Activated effector memory CD4-positive, alpha-beta T cell treated with anti-CD3 and anti-CD28 coated beads, Interleukin-2, amount 50 U/mL, for 16 hours (primary cell): Measurements from ENCODE around the gene DNAI1.
"Not testable (repeated sequence)": the region's sequence is repeated elsewhere in the genome, so short reads cannot be mapped to it uniquely, and the experiment has no call there.

Experiments
- DNase-seq: peaks from one replicate; pipeline ENCODE4 v3.0.0-alpha.2; 2020

Gene DNAI1

GRCh38 chr9:34451135-34451534 is 7.5 kb upstream of the DNAI1 start:
- no peak for DNase-seq

- DNase-seq, result no peak
Measured at GRCh38 chr9:34451545-34451944, 7.1 kb upstream of the DNAI1 start.

GRCh38 chr9:34452568-34452967 is 6.0 kb upstream of the DNAI1 start:
- no peak for DNase-seq

GRCh38 chr9:34454571-34455065 is 4.0 kb upstream of the DNAI1 start:
- DNase-seq, result no peak

GRCh38 chr9:34456151-34456550 is 2.5 kb upstream of the DNAI1 start:
- no peak for DNase-seq

- no peak for DNase-seq
Measured at GRCh38 chr9:34456746-34457145, 1.9 kb upstream of the DNAI1 start.

GRCh38 chr9:34457266-34458012 is 1.2 kb upstream of the DNAI1 start:
- DNase-seq, result no peak

GRCh38 chr9:34458959-34459340 is 345 bp downstream of the DNAI1 start:
- no peak for DNase-seq

- DNase-seq, result no peak
Measured at GRCh38 chr9:34459356-34459755, 751 bp downstream of the DNAI1 start.

GRCh38 chr9:34459941-34460340 is 1.3 kb downstream of the DNAI1 start:
- no peak for DNase-seq

- DNase-seq, result peak; percentile 73
Measured at GRCh38 chr9:34463098-34463900, 4.7 kb downstream of the DNAI1 start.

GRCh38 chr9:34463901-34464232 is 5.3 kb downstream of the DNAI1 start:
- no peak for DNase-seq

- DNase-seq, result no peak
Measured at GRCh38 chr9:34464571-34464970, 6.0 kb downstream of the DNAI1 start.

GRCh38 chr9:34465468-34465867 is 6.9 kb downstream of the DNAI1 start:
- no peak for DNase-seq

GRCh38 chr9:34475097-34475496 is 16.5 kb downstream of the DNAI1 start:
- DNase-seq, result no peak

- DNase-seq, result no peak
Measured at GRCh38 chr9:34477541-34477940, 18.9 kb downstream of the DNAI1 start.

GRCh38 chr9:34479431-34479866 is 20.8 kb downstream of the DNAI1 start:
- DNase-seq, result no peak

GRCh38 chr9:34481620-34482019 is 23.0 kb downstream of the DNAI1 start:
- DNase-seq, result not testable (repeated sequence)

- not testable (repeated sequence) for DNase-seq
Measured at GRCh38 chr9:34482746-34483145, 24.1 kb downstream of the DNAI1 start.

- DNase-seq, result no peak
Measured at GRCh38 chr9:34484678-34485077, 26.1 kb downstream of the DNAI1 start.

GRCh38 chr9:34485822-34486221 is 27.2 kb downstream of the DNAI1 start:
- no peak for DNase-seq

GRCh38 chr9:34486572-34486971 is 28.0 kb downstream of the DNAI1 start:
- DNase-seq, result no peak

GRCh38 chr9:34490360-34490759 is 31.8 kb downstream of the DNAI1 start:
- DNase-seq, result no peak

- no peak for DNase-seq
Measured at GRCh38 chr9:34490760-34491159, 32.2 kb downstream of the DNAI1 start.
